K562 (cell line): ENCODE measurements around the gene RPS2. TPM values are rescaled to one million over a fixed set of nuclear protein-coding genes. Genes with fewer than 3 reads are reported as not detected.

Experiments
- FOXK2 ChIP-seq, 2 experiments: fragments of 450-650 bp; IDR thresholded peaks in 1 of 2; conservative IDR thresholded peaks in 1 of 2; 2 replicates each; pipeline ENCODE4 v1.6.1; 2016; ENCODE audit warnings: low read depth in 2 of 2, mild to moderate bottlenecking in 1 of 2
- HNRNPK ChIP-seq: fragments of 200-400 bp; formaldehyde crosslinking; IDR thresholded peaks from one replicate; pipeline ENCODE4 v1.6.1; 2018; ENCODE audit warnings: mild to moderate bottlenecking, low read depth, low read length; ENCODE audit not compliant: poor library complexity, severe bottlenecking
- JUN ChIP-seq, 2 experiments: sonication (generic) in 1 of 2; formaldehyde crosslinking in 1 of 2; IDR thresholded peaks; 2 replicates each; pipeline versions ENCODE4 v1.6.1 to v1.8.0; 2012 to 2022; ENCODE audit warnings: borderline replicate concordance in 2 of 2, mild to moderate bottlenecking in 2 of 2, improper control_type of control experiment in 1 of 2, low read depth in 1 of 2, low read length in 1 of 2, missing genetic modification reagents in 1 of 2
- PRMT5 ChIP-seq: sonication (generic); formaldehyde crosslinking; IDR thresholded peaks from 2 replicates; pipeline ENCODE4 v1.5.0; 2020; ENCODE audit warnings: missing genetic modification reagents
- PYGO2 ChIP-seq: fragments of 450-650 bp; IDR thresholded peaks from 2 replicates; pipeline ENCODE4 v1.6.1; 2016; ENCODE audit warnings: mild to moderate bottlenecking, missing genetic modification characterization, moderate library complexity, missing compliant biosample characterization
- RBBP5 ChIP-seq: fragments of 200-600 bp; sonication (generic); IDR thresholded peaks from 2 replicates; pipeline ENCODE4 v1.6.1; 2012; ENCODE audit warnings: borderline replicate concordance, mild to moderate bottlenecking, low read length, control low read depth, inconsistent platforms; ENCODE audit not compliant: insufficient read depth, poor library complexity, severe bottlenecking
- RFX1 ChIP-seq: fragments of 450-650 bp; IDR thresholded peaks from 2 replicates; pipeline ENCODE4 v1.6.1; 2016; ENCODE audit warnings: mild to moderate bottlenecking, moderate library complexity
- RFX7 ChIP-seq: fragments of 250-450 bp; sonication (Bioruptor Pico); IDR thresholded peaks from 2 replicates; pipeline ENCODE4 v1.5.1; 2021; ENCODE audit warnings: mild to moderate bottlenecking
- SLC30A9 ChIP-seq: fragments of 250-450 bp; sonication (Bioruptor Pico); IDR thresholded peaks from 2 replicates; pipeline ENCODE4 v1.8.0; 2022; ENCODE audit warnings: mild to moderate bottlenecking, moderate library complexity
- ZBTB8A ChIP-seq: fragments of 450-650 bp; IDR thresholded peaks from 2 replicates; pipeline ENCODE4 v1.6.1; 2018; ENCODE audit warnings: mild to moderate bottlenecking, moderate library complexity; ENCODE audit not compliant: partially characterized antibody
- ZNF707 ChIP-seq: fragments of 250-450 bp; sonication (Bioruptor Pico); conservative IDR thresholded peaks from 2 replicates; pipeline ENCODE4 v1.8.0; 2022; ENCODE audit warnings: inconsistent platforms, mild to moderate bottlenecking, moderate library complexity
- polyA plus RNA-seq, 8 experiments: library from polyadenylated mRNA; depleted of rRNA in 4 of 8; stranded (reverse) in 5 of 8; unstranded in 3 of 8; fragments of >200 nt; fragmentation: Nextera tagmentation in 2 of 8; fragmentation: Illumina TruSeq in 1 of 8; extraction: Ambion mirVana in 2 of 8; extraction: Trizol in 1 of 8; gene quantifications; 2 replicates each; pipeline versions ENCODE4 v1.2.1 to v1.2.3, GENCODE V29; 2011 to 2014; ENCODE audit warnings: inconsistent platforms in 1 of 8, missing spikeins in 1 of 8
- total RNA-seq, 7 experiments: library from RNA; depleted of rRNA in 6 of 7; stranded (reverse); fragments of >200 nt in 6 of 7; fragmentation: Illumina TruSeq in 2 of 7; extraction: Trizol in 2 of 7; gene quantifications; 2 replicates each; pipeline versions ENCODE4 v1.2.1 to v1.2.3, GENCODE V29; 2011 to 2021; ENCODE audit warnings: low replicate concordance in 1 of 7
- TF ChIP-seq, protein P1 (sequence below): sonication (generic); formaldehyde crosslinking; IDR thresholded peaks from 2 replicates; pipeline ENCODE4 v1.9.0; 2022; ENCODE audit warnings: mild to moderate bottlenecking, missing genetic modification reagents
- TF ChIP-seq, protein P2 (sequence below): fragments of 450-650 bp; IDR thresholded peaks from 2 replicates; pipeline ENCODE4 v1.6.1; 2016; ENCODE audit warnings: mild to moderate bottlenecking
- TF ChIP-seq, protein P3 (sequence below): sonication (generic); formaldehyde crosslinking; IDR thresholded peaks from 2 replicates; pipeline ENCODE4 v1.8.0; 2022; ENCODE audit warnings: mild to moderate bottlenecking, missing genetic modification reagents
- TF ChIP-seq, protein P4 (sequence below): sonication (generic); formaldehyde crosslinking; IDR thresholded peaks from 2 replicates; pipeline ENCODE4 v1.8.1; 2023; ENCODE audit warnings: mild to moderate bottlenecking, missing genetic modification reagents
- TF ChIP-seq, protein P5 (sequence below): sonication (generic); formaldehyde crosslinking; IDR thresholded peaks from 2 replicates; pipeline ENCODE4 v1.8.0; 2022; ENCODE audit warnings: missing genetic modification reagents, mild to moderate bottlenecking, borderline replicate concordance
- TF ChIP-seq, protein P6 (sequence below): fragments of 250-450 bp; sonication (Bioruptor Pico); IDR thresholded peaks from 2 replicates; pipeline ENCODE4 v1.8.0; 2022; ENCODE audit warnings: inconsistent platforms

Gene RPS2
- total and polyA plus RNA-seq, 9 of the 15 experiments (the other 6 are each of a cell fraction or from before 2014, with no cell fraction given): 834 to 4,794 (median 3,793) TPM

DNA sequence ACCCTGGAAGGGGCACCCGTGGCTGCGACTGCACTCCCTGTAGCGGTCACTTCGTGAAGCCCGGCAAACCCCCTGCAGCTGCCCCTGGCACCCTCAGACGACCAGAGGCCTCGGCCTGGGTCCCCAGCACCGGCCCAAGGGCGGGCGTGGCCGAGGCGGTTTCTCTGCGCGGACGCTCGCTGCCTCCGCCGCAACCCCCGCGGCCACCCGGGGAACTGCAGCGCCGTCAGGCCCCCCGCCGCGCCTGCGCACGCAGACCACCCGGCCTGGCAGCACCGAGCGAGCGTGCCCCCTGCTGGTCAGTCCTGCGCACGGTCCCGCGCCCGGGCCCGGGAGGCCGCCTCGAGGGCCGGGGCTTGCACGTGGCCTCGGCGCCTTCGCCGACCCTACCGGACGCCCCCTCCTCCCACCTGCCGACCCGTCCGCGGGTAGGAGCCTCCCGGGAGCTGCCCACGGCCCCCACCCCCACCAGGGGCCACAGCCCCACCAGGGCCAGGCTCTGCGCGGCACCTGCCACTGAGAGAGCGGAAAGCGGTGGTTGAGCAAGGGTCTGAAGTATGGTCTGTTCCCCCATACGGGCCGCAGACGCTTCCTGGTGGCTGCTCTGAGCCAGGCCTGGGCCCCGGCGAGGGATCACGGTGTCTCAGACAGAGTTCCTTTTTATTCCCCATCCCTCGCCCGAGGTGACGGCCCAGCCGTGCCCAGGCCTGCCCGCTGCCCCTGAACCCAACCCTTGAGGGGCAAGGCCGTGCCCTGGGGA is 34.9 kb downstream of the RPS2 start (continued):
- TF ChIP-seq, protein P1, sequence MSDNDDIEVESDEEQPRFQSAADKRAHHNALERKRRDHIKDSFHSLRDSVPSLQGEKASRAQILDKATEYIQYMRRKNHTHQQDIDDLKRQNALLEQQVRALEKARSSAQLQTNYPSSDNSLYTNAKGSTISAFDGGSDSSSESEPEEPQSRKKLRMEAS (CRISPR knock-in tag): peak; percentile 97
- TF ChIP-seq, protein P2, sequence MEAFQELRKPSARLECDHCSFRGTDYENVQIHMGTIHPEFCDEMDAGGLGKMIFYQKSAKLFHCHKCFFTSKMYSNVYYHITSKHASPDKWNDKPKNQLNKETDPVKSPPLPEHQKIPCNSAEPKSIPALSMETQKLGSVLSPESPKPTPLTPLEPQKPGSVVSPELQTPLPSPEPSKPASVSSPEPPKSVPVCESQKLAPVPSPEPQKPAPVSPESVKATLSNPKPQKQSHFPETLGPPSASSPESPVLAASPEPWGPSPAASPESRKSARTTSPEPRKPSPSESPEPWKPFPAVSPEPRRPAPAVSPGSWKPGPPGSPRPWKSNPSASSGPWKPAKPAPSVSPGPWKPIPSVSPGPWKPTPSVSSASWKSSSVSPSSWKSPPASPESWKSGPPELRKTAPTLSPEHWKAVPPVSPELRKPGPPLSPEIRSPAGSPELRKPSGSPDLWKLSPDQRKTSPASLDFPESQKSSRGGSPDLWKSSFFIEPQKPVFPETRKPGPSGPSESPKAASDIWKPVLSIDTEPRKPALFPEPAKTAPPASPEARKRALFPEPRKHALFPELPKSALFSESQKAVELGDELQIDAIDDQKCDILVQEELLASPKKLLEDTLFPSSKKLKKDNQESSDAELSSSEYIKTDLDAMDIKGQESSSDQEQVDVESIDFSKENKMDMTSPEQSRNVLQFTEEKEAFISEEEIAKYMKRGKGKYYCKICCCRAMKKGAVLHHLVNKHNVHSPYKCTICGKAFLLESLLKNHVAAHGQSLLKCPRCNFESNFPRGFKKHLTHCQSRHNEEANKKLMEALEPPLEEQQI: no peak
- TF ChIP-seq, protein P3, sequence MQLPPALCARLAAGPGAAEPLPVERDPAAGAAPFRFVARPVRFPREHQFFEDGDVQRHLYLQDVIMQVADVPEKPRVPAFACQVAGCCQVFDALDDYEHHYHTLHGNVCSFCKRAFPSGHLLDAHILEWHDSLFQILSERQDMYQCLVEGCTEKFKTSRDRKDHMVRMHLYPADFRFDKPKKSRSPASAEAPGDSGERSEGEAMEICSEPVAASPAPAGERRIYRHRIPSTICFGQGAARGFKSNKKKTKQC (CRISPR knock-in tag): peak; percentile 94
- TF ChIP-seq RFX1: no peak
- TF ChIP-seq, protein P4, sequence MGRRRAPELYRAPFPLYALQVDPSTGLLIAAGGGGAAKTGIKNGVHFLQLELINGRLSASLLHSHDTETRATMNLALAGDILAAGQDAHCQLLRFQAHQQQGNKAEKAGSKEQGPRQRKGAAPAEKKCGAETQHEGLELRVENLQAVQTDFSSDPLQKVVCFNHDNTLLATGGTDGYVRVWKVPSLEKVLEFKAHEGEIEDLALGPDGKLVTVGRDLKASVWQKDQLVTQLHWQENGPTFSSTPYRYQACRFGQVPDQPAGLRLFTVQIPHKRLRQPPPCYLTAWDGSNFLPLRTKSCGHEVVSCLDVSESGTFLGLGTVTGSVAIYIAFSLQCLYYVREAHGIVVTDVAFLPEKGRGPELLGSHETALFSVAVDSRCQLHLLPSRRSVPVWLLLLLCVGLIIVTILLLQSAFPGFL: no peak
- TF ChIP-seq, protein P5, sequence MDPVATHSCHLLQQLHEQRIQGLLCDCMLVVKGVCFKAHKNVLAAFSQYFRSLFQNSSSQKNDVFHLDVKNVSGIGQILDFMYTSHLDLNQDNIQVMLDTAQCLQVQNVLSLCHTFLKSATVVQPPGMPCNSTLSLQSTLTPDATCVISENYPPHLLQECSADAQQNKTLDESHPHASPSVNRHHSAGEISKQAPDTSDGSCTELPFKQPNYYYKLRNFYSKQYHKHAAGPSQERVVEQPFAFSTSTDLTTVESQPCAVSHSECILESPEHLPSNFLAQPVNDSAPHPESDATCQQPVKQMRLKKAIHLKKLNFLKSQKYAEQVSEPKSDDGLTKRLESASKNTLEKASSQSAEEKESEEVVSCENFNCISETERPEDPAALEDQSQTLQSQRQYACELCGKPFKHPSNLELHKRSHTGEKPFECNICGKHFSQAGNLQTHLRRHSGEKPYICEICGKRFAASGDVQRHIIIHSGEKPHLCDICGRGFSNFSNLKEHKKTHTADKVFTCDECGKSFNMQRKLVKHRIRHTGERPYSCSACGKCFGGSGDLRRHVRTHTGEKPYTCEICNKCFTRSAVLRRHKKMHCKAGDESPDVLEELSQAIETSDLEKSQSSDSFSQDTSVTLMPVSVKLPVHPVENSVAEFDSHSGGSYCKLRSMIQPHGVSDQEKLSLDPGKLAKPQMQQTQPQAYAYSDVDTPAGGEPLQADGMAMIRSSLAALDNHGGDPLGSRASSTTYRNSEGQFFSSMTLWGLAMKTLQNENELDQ (CRISPR knock-in tag): no peak
- no peak for TF ChIP-seq PRMT5
- TF ChIP-seq ZBTB8A: no peak
- no peak for TF ChIP-seq ZNF707 (CRISPR knock-in tag)
- TF ChIP-seq, protein P6, sequence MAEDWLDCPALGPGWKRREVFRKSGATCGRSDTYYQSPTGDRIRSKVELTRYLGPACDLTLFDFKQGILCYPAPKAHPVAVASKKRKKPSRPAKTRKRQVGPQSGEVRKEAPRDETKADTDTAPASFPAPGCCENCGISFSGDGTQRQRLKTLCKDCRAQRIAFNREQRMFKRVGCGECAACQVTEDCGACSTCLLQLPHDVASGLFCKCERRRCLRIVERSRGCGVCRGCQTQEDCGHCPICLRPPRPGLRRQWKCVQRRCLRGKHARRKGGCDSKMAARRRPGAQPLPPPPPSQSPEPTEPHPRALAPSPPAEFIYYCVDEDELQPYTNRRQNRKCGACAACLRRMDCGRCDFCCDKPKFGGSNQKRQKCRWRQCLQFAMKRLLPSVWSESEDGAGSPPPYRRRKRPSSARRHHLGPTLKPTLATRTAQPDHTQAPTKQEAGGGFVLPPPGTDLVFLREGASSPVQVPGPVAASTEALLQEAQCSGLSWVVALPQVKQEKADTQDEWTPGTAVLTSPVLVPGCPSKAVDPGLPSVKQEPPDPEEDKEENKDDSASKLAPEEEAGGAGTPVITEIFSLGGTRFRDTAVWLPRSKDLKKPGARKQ: no peak
- no peak for TF ChIP-seq SLC30A9
- no peak for TF ChIP-seq PYGO2 (tag)
- TF ChIP-seq FOXK2 (conservative IDR thresholded peaks at IDR 0.05 in 1 of 2, IDR thresholded peaks at IDR 0.05 in 1 of 2; ENCODE audit: low read depth in 2 of 2): no peak
- no peak for TF ChIP-seq RFX7
- TF ChIP-seq JUN (IDR thresholded peaks at IDR 0.05; ENCODE audit: borderline replicate concordance, low read depth, low read length): 0 out of 2 replicates have a peak, but pooled peaks have one; percentile 24
- TF ChIP-seq JUN (CRISPR knock-in tag; IDR thresholded peaks at IDR 0.05; ENCODE audit: borderline replicate concordance): no peak; the same call in 1 of the 2 replicates
- no peak for TF ChIP-seq HNRNPK
- no peak for TF ChIP-seq RBBP5
